CD4-positive, alpha-beta T cell treated with Interleukin-6 for 4 hours (primary cell): ENCODE data around the gene ANO2.

Source experiments
- DNase-seq: peaks from one replicate; pipeline ENCODE4 v3.0.0-alpha.2; 2020; ENCODE audit warnings: mixed read lengths

The ANO2 gene

GRCh38 chr12:5808981-5809380 is 136.1 kb downstream of the ANO2 start:
- no peak for DNase-seq

DNA sequence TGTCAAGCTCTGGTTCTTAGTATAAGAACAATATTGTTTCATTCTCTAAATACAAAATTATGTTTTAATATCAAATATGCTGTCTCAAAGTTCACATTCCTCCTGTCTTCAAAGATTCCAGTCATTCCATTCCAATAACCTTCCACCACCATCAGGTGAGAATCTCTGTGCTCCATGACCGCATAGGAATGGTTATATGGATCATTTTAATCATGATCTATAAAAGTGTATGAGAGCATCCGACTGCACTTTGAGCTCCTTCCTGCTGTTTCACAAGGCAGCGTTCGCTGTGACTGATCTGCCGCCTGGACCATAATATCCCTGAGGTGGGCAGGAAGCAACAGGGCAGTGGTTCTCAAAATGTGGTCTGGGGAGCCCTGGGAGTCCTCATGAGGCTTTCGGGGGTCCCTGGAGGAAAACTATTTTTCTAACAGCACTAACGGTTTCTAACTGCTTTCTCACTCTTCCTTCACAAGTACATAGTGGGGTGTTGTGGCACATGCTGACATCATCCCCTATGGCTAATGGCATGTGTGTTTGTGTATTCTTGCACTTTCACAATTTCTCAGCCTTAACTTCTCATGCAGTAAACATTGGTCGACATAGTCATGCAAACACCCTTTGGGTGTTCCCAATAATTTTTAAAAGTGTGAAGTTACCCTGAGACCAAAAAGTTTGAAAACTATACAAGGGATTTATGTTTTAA is 137.4 kb downstream of the ANO2 start:
- DNase-seq, result no peak

- no peak for DNase-seq
Measured at GRCh38 chr12:5807090-5807414, 138.0 kb downstream of the ANO2 start.

- no peak for DNase-seq
Measured at GRCh38 chr12:5806371-5807089, 138.5 kb downstream of the ANO2 start.

GRCh38 chr12:5803532-5803931 is 141.5 kb downstream of the ANO2 start:
- no peak for DNase-seq

- no peak for DNase-seq
Measured at GRCh38 chr12:5798242-5799015, 146.6 kb downstream of the ANO2 start.

- DNase-seq, result no peak
Measured at GRCh38 chr12:5797661-5798060, 147.4 kb downstream of the ANO2 start.

GRCh38 chr12:5796959-5797225 is 148.2 kb downstream of the ANO2 start:
- no peak for DNase-seq

- DNase-seq, result peak; percentile 8
Measured at GRCh38 chr12:5796171-5796958, 148.7 kb downstream of the ANO2 start.

DNA sequence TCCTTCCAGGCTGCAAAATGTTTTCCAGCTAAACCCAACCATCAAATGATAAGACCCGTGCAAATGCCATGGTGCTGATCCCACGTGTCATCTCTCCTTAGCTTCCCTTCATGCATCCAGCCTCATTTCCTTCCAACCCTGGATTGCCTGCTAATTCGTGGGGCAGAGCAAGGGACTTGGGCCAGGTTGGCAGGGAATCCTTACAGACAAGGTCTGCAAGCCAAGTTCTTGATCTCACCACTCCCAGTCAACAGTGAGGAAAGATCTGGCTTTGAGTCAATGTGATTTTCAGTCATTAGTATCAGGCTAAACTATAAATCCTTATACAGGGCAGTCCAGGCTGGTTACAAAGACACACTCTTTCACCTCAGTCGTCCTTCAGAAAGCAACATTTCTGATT is 150.9 kb downstream of the ANO2 start:
- no peak for DNase-seq

DNA sequence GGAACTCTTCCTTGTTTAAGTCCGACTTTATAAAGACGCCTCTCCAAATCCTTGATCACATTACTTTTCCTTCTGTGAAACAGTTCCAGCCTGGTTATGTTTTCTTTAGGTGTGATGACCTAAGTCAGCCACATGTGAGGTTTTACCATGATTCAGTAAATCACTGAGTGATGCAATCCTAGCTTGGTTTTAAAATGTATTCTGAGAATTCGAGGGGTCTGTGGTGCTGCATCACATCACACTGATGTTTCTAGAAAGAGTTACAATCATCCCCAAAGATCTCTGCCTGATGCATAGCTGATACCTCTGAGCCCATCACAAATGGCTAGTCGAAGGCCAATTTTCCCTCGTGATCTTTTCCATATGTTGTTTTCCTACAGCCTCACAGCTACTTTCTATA is 152.7 kb downstream of the ANO2 start:
- DNase-seq, result no peak

GRCh38 chr12:5789469-5789968 is 155.5 kb downstream of the ANO2 start:
- DNase-seq, result no peak

DNA sequence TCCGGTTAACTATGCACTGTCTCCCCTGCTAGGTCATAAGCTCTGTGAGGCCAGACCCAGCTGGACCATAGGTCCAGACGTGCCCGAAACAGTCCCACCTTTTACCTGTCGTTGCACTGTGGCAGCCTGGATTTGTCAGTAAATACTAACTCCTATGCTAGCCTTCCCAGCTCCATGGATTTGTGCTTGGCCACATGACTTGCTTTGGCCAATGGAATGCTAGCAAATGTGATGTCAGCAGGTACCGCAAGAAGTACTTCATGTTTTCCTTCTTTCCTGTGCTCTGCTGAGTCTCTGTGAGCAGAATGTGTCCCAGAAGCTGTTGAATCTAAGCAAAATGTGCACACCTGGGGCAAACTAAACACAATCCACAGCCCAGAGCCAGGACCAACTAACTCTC is 157.2 kb downstream of the ANO2 start:
- no peak for DNase-seq

- DNase-seq, result no peak
Measured at GRCh38 chr12:5785601-5786000, 159.5 kb downstream of the ANO2 start.

- no peak for DNase-seq
Measured at GRCh38 chr12:5784462-5785130, 160.5 kb downstream of the ANO2 start.

- DNase-seq, result no peak
Measured at GRCh38 chr12:5783289-5783920, 161.7 kb downstream of the ANO2 start.

DNA sequence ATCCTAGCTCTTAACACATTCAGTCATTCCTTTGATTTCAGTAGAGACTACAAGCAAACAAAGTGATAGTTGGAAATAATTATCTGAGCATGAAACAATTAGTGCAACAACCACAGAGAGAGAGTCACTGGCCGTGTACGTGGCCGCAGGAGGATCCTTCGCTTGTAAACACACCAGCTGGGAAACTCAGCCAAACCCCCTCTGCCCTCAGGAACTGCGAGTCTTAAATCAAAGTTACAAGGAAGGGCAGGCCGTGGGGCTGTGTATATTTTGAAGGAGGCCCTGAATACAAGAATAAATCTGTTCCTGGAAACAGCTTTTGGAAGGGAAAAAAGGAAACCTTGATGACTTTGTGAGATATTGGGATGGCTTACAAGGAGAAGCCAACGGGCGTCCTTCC is 164.5 kb downstream of the ANO2 start:
- no peak for DNase-seq

DNA sequence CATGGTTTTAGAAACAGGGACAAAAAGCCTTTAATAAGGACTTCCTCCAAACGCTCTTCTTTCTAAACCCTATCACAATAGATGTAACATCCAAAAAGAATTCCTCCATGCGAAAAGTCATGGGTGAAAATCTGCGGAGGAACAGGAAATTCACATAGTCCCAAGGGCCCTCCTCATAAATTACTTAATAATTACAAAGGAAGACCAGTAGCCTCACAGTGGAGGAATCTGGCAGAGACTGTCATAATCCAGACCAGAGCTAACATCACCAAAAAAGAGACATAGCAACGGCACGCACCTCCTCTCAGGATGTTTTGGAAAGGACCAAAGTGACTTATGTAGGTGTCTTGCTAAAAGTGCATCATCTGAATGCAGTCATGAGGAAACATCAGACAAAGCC is 165.7 kb downstream of the ANO2 start:
- DNase-seq, result no peak

DNA sequence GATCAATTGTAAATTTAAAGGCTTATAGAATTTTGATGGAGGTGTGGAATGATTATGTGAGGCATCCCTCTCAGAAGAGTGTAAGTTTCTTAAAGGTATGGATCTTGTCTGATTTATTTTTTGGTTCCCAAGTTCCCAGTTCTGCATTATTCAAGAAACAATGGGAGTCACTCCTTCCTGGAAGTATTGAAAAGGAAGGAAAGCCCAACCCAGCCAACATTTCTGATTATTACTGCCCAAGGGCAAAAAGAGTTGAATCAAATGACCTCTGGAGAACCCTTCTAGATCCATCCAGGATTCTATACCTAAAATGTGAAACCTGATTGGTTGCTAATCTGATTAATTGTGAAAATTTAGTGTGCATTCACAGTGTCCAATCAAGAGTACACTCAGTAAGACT is 166.2 kb downstream of the ANO2 start:
- DNase-seq, result no peak

DNA sequence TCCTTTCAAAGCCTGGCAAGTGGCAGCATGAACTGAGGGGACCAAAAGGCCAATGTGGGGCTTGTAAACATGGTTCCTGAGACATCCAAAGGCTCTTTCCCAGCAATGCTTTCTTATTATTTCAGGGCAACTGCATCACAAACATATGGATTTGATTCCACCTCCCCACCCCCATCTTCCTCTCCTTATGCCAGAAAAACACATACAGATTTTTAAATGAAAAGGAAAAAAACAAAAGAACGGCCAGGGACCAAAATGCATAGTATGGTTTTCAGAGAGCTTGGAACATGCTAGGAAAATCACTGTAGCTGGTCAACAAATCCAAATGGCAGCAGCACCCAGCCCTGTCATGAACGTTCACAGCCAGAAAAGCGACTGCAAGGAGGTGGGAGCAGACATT is 167.6 kb downstream of the ANO2 start:
- no peak for DNase-seq

GRCh38 chr12:5776091-5776490 is 169.0 kb downstream of the ANO2 start:
- no peak for DNase-seq

DNA sequence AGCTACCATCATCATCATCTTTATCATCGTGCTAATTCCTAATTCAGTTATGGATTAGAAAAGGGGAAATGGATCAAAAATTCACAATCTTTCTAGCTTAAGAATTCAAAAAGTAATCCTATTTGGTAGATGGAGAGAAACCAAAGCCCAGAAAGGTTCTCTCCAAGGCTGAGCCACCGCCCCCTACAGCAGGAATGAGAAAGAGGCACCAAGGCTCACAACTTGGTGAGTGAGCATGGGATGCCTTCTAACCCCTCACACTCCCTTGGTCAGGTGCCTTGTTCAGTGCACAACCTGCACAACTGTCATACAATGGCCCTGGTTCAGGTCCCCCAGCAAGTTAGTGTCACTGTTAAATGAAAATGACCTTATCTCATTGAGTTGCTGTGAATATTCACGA is 171.5 kb downstream of the ANO2 start:
- no peak for DNase-seq
